ENCODE data around the gene UGT1A3.
"Not testable (repeated sequence)": the region's sequence is repeated elsewhere in the genome, so short reads cannot be mapped to it uniquely, and the experiment has no call there.

The UGT1A3 gene

DNA sequence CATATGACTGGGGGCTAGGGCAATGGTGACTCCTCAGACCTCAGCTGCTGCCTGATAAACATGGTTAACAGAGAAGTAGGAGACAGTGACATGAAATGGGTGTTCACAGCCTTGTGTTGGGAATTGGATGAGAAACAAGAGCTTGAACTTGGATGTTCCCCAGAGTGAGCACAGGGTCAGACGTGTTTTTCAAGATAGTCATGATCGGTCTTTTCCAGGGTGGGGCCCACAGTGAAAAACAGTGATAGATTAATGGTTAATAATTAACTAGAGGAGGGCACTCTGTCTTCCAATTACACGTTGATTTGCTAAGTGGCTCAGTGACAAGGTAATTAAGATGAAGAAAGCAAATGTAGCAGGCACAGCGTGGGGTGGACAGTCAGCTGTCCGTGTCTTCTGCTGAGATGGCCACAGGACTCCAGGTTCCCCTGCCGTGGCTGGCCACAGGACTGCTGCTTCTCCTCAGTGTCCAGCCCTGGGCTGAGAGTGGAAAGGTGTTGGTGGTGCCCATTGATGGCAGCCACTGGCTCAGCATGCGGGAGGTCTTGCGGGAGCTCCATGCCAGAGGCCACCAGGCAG lies at the start of gene UGT1A3:
Gene UGT1A3, plus strand, starts transcription at position 320 of the 579 bp plus-strand sequence. Its CDS starts 85 bp downstream, at position 405.
- no peak for DNase-seq (ENCODE audit: low spot score)

DNA sequence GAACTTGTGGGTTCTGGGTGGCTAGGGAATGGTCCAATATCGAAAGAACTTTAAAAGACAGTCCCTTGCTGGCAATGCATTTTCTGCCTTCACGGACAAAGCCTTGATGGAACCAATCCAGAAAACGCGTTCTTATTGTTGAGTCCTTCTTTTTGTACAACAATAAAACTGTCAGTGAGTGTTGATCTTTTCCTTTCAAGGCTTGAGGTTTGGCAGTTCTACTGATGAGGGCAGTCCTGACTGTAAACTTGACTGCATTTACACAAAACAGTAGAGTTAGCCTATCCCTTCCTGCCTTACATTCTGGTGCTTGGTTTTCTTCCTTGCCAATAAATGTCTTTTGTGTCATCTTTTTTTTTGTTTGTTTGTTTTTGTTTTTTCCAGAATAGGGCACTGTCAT lies 49.6 kb upstream of the UGT1A3 start:
- DNase-seq (ENCODE audit: low spot score) = no peak

GRCh38 chr2:233680361-233681045 lies 48.3 kb upstream of the UGT1A3 start:
- no peak for DNase-seq (ENCODE audit: low spot score)

DNA sequence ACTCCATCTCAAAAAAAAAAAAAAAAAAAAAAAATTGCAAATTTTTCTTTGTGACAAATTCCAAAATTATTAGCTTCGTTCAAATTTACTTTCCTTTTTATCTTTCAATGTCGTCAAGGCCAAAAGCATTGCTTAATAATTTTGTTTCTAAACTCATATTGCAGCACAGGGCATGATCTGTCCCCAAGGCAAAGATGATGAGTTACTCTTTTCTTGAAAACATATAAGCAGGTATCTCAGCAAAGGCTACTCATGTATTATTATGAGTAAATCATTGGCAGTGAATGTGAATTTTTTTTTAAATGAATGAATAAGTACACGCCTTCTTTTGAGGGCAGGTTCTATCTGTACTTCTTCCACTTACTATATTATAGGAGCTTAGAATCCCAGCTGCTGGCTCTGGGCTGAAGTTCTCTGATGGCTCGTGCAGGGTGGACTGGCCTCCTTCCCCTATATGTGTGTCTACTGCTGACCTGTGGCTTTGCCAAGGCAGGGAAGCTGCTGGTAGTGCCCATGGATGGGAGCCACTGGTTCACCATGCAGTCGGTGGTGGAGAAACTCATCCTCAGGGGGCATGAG lies 47.2 kb upstream of the UGT1A3 start, which contains the start of gene UGT1A7:
Gene UGT1A7, plus strand, starts transcription at position 381 of the 579 bp plus-strand sequence. Its CDS starts 37 bp downstream, at position 418.
- DNase-seq (ENCODE audit: low spot score) = no peak

- DNase-seq (ENCODE audit: low spot score) = no peak
Measured at GRCh38 chr2:233684640-233685039, 44.2 kb upstream of the UGT1A3 start.

DNA sequence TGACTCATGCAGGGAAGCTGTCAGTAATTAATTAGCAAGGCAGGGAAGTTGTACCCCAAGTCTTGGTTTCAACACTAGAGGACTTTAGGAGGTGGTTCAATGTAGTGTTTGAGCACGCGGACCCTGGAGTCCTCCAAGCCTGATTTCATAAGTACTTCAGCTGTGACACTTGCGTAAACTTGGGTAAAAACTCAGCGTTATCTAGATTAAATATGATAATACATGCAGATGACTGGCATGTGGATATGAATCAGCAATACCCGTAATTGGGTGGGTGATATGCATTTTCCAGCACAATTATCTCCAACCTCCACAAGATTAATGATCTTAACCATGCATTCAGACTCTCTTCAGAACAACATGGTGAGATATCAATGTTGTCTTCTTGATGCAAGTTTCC lies 41.9 kb upstream of the UGT1A3 start:
- no peak for DNase-seq (ENCODE audit: low spot score)

- DNase-seq (ENCODE audit: low spot score) = no peak
Measured at GRCh38 chr2:233688341-233688740, 40.5 kb upstream of the UGT1A3 start.

DNA sequence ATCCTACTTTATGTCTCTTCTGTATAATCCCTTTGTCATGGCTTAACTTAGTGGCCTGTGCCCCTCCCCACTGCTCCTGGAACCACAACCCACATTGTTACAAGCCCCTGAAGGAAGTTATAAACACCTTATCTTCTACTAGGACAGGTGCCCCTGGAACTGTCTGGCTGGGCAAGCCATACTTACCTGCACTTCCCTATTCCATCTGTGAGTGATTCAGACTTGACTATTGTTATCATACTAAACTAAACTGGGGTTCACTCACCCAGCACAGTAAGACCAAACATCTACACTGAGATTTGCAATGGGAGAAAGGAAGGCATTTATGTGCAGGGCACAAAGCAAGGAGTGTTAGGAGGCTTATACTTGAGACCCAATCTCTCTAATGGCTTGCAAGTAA lies 39.8 kb upstream of the UGT1A3 start:
- DNase-seq (ENCODE audit: low spot score) = no peak

GRCh38 chr2:233689501-233689900 lies 39.3 kb upstream of the UGT1A3 start:
- no peak for DNase-seq (ENCODE audit: low spot score)

DNA sequence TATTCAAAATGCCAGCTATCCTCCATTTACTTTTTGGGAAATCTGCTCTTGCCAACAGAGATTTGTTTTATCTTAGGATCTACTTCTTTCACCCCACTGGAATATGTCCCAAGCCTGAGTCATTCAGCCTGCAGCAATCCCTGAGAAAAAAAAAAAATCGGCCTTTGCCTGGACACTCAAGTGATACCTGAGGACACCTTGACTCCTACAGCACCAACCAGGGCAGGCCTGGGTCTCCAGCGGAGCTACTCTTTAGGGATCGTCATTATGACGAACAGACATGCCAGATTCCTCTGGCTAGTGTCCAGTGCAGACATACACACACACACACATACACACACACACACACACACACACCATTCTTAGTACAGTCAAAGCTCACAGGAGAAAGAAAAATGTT lies 38.4 kb upstream of the UGT1A3 start:
- DNase-seq (ENCODE audit: low spot score) = no peak

DNA sequence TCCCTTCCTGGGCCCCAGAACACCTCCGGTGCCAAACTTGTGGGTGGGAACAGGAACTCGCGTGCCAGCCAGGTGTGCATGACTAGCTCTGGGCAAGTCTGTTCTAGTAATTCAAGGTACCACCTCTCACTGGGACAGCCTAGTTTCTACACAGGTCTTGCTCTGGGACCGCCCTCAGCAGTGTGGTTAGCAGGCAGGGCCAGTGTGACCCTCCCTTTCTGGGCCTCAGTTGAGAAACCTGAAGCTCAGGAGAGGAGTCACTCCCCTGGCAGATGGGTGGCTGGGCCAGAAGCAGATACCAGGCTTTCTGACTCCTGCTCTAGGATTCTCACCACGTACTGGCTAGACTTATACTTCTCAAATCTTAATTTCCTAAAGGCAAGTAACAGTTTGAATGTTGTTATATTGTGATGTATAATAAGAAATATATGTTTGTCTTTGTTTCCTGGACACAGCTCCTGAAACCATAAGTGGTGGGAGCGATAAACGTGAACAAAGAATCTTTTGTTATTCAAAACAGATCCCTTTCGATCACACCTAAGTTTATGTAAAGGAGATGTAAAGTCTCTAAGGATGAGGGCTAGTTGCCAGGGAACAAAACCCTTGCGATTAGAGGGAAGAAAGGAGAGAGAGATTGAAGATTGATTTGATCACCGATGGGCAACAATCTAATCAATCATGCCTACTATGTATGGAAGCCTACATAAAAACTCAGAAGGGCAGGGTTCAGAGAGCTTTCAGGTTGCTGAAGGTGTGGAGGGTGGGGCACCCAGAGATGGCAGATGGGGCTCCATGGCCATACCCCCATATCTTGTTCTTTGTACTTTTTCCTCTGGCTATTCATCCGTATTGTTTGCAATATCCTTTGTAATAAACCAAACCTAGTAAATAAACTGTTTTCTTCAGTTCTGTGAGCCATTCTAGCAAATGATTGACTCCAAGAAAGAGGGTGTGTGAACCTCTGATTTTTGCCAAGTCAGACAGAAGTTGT lies 37.1 kb upstream of the UGT1A3 start:
- no peak for DNase-seq (ENCODE audit: low spot score)

GRCh38 chr2:233692648-233693047 lies 36.2 kb upstream of the UGT1A3 start, which contains the start of gene UGT1A6:
Gene UGT1A6 (plus strand): TSS chr2:233692890. CDS start chr2:233693005, 115 bp downstream.
- no peak for DNase-seq (ENCODE audit: low spot score)

DNA sequence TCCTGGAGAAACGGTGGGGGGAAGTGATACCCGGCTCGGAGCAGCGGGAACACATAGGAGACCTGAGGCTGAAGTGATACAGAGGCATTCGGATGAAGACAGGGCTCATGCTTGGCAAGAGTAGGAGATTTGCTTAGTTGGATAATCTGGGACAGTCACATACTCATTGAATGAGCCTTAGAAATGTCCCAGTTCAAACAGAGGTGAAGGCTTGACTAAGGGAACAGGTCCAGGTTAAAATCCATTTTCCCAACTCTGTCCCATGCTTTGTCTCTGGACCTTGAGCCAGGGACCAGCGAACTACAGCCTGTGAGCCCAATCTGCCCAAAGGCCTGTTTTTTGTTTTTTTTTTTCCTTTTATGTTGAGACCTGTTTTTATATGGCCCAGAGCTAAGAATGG lies 34.9 kb upstream of the UGT1A3 start:
- DNase-seq (ENCODE audit: low spot score) = no peak

GRCh38 chr2:233698740-233699139 lies 30.1 kb upstream of the UGT1A3 start:
- no peak for DNase-seq (ENCODE audit: low spot score)

- no peak for DNase-seq (ENCODE audit: low spot score)
Measured at GRCh38 chr2:233699424-233700027, 29.3 kb upstream of the UGT1A3 start.

GRCh38 chr2:233700028-233700635 lies 28.7 kb upstream of the UGT1A3 start:
- no peak for DNase-seq (ENCODE audit: low spot score)

GRCh38 chr2:233700842-233701241 lies 28.0 kb upstream of the UGT1A3 start:
- DNase-seq (ENCODE audit: low spot score) = not testable (repeated sequence)

DNA sequence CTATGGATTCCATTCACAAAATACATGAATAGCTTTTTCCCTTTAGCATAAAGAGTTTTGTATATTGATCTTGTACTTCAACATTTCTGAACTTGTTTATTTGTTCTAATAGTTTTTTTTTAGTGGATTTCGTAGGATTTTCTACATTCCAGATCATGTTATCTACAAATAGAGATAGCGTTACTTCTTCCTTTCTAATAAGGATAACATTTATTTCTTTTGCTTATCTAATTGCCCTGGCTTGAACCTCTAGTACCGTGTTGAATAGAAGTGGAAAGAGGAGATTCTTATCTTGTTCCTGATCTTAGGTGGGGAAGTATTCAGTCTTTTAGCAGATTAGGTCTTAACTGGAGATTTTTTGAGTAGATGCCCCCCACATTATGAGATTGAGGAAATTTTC lies 26.6 kb upstream of the UGT1A3 start:
- DNase-seq (ENCODE audit: low spot score) = no peak

DNA sequence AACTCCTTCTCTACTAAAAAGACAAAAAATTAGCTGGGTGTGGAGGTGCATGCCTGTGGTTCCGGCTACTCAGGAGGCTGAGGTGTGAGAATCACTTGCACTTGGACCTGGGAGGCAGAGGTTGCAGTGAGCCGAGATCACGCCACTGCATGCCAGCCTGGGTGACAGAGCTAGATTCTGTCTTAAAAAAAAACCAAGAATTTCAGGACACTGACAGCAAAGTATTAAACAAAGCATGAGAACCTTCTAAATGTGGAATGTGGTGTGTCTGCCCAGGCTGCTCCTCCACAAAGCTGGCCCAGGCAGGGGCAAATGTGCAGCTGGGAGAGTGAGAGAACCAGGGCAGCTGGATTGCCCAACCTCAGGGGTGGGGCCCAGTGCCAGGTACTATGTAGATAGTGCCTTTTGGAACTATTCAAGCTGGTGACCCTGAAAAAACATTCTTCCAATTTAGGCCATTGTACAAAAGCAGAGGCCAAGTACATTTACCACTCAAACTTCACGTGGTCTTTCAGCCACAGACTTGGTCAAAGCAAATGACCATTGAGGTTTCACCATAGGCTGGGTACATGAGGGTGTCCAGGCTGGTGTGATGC lies 22.8 kb upstream of the UGT1A3 start:
- DNase-seq (ENCODE audit: low spot score) = peak; percentile 24

DNA sequence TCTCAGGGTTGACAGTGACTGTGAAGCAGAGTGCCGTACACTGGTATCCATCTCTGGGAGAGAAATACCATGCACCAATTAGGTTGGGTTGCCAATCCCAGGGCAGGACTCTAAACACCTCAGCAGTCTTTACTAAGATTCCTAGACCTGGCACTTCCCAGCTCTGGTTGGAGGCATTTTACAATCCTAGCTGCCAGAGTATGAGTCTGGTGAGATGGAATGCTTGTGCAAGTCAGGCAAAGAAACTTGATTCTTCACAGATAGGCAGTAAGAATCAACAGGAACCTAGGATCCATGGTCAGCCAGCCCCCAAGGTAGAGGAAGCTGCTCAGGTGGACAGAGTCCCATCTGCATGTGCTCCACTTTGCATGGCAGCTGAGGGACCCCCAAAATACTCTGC lies 22.1 kb upstream of the UGT1A3 start:
- DNase-seq (ENCODE audit: low spot score) = peak; percentile 16

Measured in AG08396 (cell line).